Parathyroid adenoma (tissue), 2 donors: Measurements from ENCODE around the gene GPR176.

Experiments
- H2AFZ ChIP-seq: fragments of 300-600 bp; sonication (generic); one replicate; pipeline ENCODE4 v1.7.0; 2017; ENCODE audit warnings: antibody characterized with exemption, mild to moderate bottlenecking
- H3K27ac ChIP-seq: fragments of 300-600 bp; sonication (generic); one replicate; pipeline ENCODE4 v1.7.0; 2017
- H3K27me3 ChIP-seq: fragments of 300-600 bp; sonication (generic); one replicate; pipeline ENCODE4 v1.7.0; 2017; ENCODE audit warnings: low read length; ENCODE audit not compliant: control insufficient read depth, insufficient read depth
- H3K36me3 ChIP-seq: fragments of 300-600 bp; sonication (generic); one replicate; pipeline ENCODE4 v1.7.0; 2017; ENCODE audit warnings: low read length; ENCODE audit not compliant: control insufficient read depth, insufficient read depth
- H3K4me1 ChIP-seq: fragments of 300-600 bp; sonication (generic); one replicate; pipeline ENCODE4 v1.7.0; 2017; ENCODE audit warnings: control low read depth
- H3K4me2 ChIP-seq: fragments of 300-600 bp; sonication (generic); one replicate; pipeline ENCODE4 v1.7.0; 2017; ENCODE audit warnings: low read length
- H3K4me3 ChIP-seq: fragments of 300-600 bp; sonication (generic); one replicate; pipeline ENCODE4 v1.7.0; 2017; ENCODE audit warnings: low read depth, low read length
- H3K79me2 ChIP-seq: fragments of 300-600 bp; sonication (generic); one replicate; pipeline ENCODE4 v1.7.0; 2017; ENCODE audit warnings: control low read depth
- H3K9ac ChIP-seq: fragments of 300-600 bp; sonication (generic); one replicate; pipeline ENCODE4 v1.7.0; 2017; ENCODE audit warnings: mild to moderate bottlenecking
- H3K9me3 ChIP-seq: fragments of 300-600 bp; sonication (generic); one replicate; pipeline ENCODE4 v1.7.0; 2017; ENCODE audit warnings: low read length; ENCODE audit not compliant: control insufficient read depth
- CTCF ChIP-seq: fragments of 300-600 bp; sonication (generic); IDR thresholded peaks from one replicate; pipeline ENCODE4 v1.7.0; 2017; ENCODE audit warnings: antibody characterized with exemption, mild to moderate bottlenecking
- donor health status: primary hyperparathyroidism.

GPR176 gene

GRCh38 chr15:39953521-39953920, 33.5 kb upstream of the GPR176 start:
- Histone ChIP-seq H3K4me2 (no peak overlapping the region), H2AFZ (no peak overlapping the region), H3K9ac (no peak overlapping the region), H3K4me1 (no peaks in the 10 kb centered on the region), H3K36me3 (no peaks in the 10 kb centered on the region), H3K27me3 (no peaks in the 10 kb centered on the region), H3K79me2 (no peaks in the 10 kb centered on the region), H3K27ac (no peak overlapping the region), H3K9me3 (no peaks in the 10 kb centered on the region), H3K4me3 (no peak overlapping the region)
- no peak for TF ChIP-seq CTCF

- H3K36me3 ChIP-seq: no peaks in the 10 kb centered on the region
Observed at GRCh38 chr15:39951561-39951960, 31.5 kb upstream of the GPR176 start.

GRCh38 chr15:39948817-39949216, 28.8 kb upstream of the GPR176 start:
- Histone ChIP-seq H3K4me1 (no peaks in the 10 kb centered on the region), H3K4me3 (no peak overlapping the region), H3K36me3 (no peaks in the 10 kb centered on the region), H3K27me3 (no peaks in the 10 kb centered on the region), H2AFZ (no peak overlapping the region), H3K79me2 (no peaks in the 10 kb centered on the region), H3K4me2 (no peak overlapping the region), H3K27ac (no peak overlapping the region), H3K9me3 (no peaks in the 10 kb centered on the region), H3K9ac (no peak overlapping the region)
- no peak for TF ChIP-seq CTCF

More at GRCh38 chr15:39951561-39951960, 31.5 kb upstream of the GPR176 start:
- no peak for TF ChIP-seq CTCF
- H2AFZ ChIP-seq: no peak overlapping the region
- H3K9me3 ChIP-seq: no peaks in the 10 kb centered on the region
- H3K4me2 ChIP-seq: no peak overlapping the region
- H3K79me2 ChIP-seq: no peaks in the 10 kb centered on the region
- no peak overlapping the region for H3K4me3 ChIP-seq
- H3K27ac ChIP-seq: no peak overlapping the region
- no peaks in the 10 kb centered on the region for H3K4me1 ChIP-seq
- no peaks in the 10 kb centered on the region for H3K27me3 ChIP-seq
- no peak overlapping the region for H3K9ac ChIP-seq

- Histone ChIP-seq H3K9me3 (no peaks in the 10 kb centered on the region), H3K4me1 (no peaks in the 10 kb centered on the region), H2AFZ (no peak overlapping the region), H3K27ac (no peak overlapping the region), H3K4me2 (no peak overlapping the region), H3K36me3 (no peaks in the 10 kb centered on the region), H3K79me2 (no peaks in the 10 kb centered on the region), H3K4me3 (no peak overlapping the region), H3K9ac (no peak overlapping the region), H3K27me3 (no peaks in the 10 kb centered on the region)
- TF ChIP-seq CTCF: no peak
Observed at GRCh38 chr15:39947401-39948197, 27.5 kb upstream of the GPR176 start.

GRCh38 chr15:39946862-39947261, 26.8 kb upstream of the GPR176 start:
- TF ChIP-seq CTCF: no peak
- no peak overlapping the region for H3K4me3 ChIP-seq
- no peak overlapping the region for H3K9ac ChIP-seq
- no peak overlapping the region for H3K27ac ChIP-seq
- no peak overlapping the region for H2AFZ ChIP-seq
- no peak overlapping the region for H3K4me2 ChIP-seq
- H3K9me3 ChIP-seq: no peaks in the 10 kb centered on the region
- H3K36me3 ChIP-seq: no peaks in the 10 kb centered on the region
- H3K27me3 ChIP-seq: no peaks in the 10 kb centered on the region
- H3K4me1 ChIP-seq: no peaks in the 10 kb centered on the region
- H3K79me2 ChIP-seq: no peaks in the 10 kb centered on the region
